COLO668 (cell line): Measurements from ENCODE around the gene PLA2G4B.

Source experiments
- DNase-seq: peaks from one replicate; lab custom pipeline; 2025; ENCODE audit not compliant: unreplicated experiment; lab: John Stamatoyannopoulos, UW

The PLA2G4B gene

GRCh38 chr15:41838400-41838897 lies at the start of gene PLA2G4B:
TSS of gene PLA2G4B (plus strand) at chr15:41838847. CDS start at chr15:41838914, 67 bp downstream.
- peak; percentile 74 for DNase-seq

GRCh38 chr15:41789236-41789635 lies 49.4 kb upstream of the PLA2G4B start:
- DNase-seq: no peak

- DNase-seq: no peak
Measured at GRCh38 chr15:41789662-41790061, 49.0 kb upstream of the PLA2G4B start.

GRCh38 chr15:41790169-41790568 lies 48.5 kb upstream of the PLA2G4B start:
- DNase-seq: no peak

GRCh38 chr15:41790756-41791546 lies 47.7 kb upstream of the PLA2G4B start:
- no peak for DNase-seq

GRCh38 chr15:41791547-41791937 lies 47.1 kb upstream of the PLA2G4B start:
- DNase-seq: no peak

GRCh38 chr15:41792000-41792637 lies 46.5 kb upstream of the PLA2G4B start:
- no peak for DNase-seq

GRCh38 chr15:41794081-41794480 lies 44.6 kb upstream of the PLA2G4B start:
- no peak for DNase-seq

- DNase-seq: no peak
Measured at GRCh38 chr15:41795996-41796856, 42.4 kb upstream of the PLA2G4B start.

- DNase-seq: no peak
Measured at GRCh38 chr15:41797201-41797944, 41.3 kb upstream of the PLA2G4B start.

GRCh38 chr15:41798607-41799487 lies 39.8 kb upstream of the PLA2G4B start:
- no peak for DNase-seq

GRCh38 chr15:41799488-41799805 lies 39.2 kb upstream of the PLA2G4B start:
- DNase-seq: no peak

GRCh38 chr15:41801185-41801584 lies 37.5 kb upstream of the PLA2G4B start:
- DNase-seq: no peak

GRCh38 chr15:41801850-41802455 lies 36.7 kb upstream of the PLA2G4B start:
- DNase-seq: no peak

GRCh38 chr15:41804361-41804760 lies 34.3 kb upstream of the PLA2G4B start:
- no peak for DNase-seq

GRCh38 chr15:41804916-41805666 lies 33.6 kb upstream of the PLA2G4B start:
- DNase-seq: no peak

GRCh38 chr15:41805711-41806110 lies 32.9 kb upstream of the PLA2G4B start:
- no peak for DNase-seq

- no peak for DNase-seq
Measured at GRCh38 chr15:41806291-41807181, 32.1 kb upstream of the PLA2G4B start.
